NCI-H1105 (cell line): ENCODE results near the gene TSHZ2.

Experiments used
- DNase-seq: peaks from one replicate; lab custom pipeline; 2025; lab: John Stamatoyannopoulos, UW

Gene TSHZ2

DNA sequence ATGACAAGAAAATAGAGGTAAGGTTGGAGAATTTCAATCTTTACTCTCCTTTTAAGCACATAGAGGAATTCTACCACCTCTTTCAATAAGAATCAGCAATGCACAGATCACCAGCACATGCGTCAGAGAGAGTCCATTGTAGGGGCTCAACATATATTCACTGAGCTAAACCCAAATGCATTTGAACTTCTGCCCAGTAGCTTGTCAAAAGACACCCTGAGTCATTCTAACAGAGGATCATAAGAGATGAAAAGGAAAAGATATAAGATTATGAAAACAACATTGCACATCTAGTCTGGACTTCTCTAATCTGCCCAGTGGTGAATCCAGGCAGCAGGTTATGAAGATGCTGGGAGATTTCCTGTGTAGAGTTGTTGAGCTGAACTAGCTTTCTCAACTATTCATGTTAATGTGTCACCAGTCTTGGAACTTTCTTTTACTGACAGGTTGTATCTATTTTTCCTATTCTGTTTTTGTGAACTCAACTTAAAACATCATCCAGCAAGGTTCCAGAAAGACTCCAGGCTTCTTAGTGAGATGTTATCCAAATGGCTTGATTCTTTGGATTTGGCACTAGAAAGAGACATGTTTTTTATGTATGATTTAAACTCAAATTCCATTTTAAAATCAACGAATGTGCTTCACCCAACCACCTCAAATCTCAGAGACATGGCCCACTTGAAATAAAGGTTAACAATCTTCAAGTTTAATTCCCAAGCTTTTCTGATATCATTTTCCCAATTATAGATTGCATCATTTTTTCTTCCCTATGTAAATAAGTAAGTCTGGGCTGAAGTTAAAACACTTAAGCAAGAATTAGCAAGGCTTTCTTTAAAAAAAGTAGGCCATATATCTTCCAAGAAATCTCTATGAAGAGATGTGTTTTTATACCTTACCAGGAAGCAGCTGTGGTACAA, 89.3 kb downstream of the TSHZ2 start:
- no peak for DNase-seq

DNA sequence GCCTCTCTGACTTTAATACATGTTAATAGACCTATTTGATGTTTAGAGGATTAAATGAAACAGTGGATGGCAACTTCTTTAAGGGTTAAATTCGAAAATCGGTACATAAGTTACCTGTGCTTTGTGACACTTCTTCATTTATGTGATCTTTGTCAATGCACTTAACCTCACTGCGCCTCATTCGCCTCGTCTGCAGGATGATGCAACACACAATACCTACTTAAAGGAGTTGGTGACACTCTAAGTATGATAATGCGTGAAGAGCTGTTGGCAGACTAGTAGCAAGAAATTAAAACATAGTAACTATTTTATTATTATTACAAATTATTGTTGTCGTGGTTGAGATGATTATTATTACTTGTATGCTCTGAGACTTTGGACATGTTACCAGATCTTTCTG, 92.8 kb downstream of the TSHZ2 start:
- no peak for DNase-seq

DNA sequence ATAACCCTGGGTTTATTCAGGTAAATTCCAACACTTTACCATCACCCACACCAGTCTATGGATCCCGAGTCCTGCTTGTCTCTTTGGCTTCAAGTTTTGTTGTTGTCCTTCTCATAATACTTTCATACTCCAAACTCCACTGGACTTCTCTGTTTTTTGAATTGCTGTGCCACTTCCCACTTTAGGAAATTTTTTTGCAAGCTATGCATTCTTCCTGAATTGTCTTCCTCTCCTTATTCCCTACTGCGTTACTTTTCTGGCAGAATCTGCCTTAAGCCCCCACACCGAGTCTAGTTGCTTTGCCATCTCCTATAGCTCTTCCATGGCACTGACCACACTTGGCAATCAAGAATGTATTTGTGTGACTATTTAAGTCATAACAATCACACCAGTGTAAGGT, 96.1 kb downstream of the TSHZ2 start:
- DNase-seq = no peak

DNA sequence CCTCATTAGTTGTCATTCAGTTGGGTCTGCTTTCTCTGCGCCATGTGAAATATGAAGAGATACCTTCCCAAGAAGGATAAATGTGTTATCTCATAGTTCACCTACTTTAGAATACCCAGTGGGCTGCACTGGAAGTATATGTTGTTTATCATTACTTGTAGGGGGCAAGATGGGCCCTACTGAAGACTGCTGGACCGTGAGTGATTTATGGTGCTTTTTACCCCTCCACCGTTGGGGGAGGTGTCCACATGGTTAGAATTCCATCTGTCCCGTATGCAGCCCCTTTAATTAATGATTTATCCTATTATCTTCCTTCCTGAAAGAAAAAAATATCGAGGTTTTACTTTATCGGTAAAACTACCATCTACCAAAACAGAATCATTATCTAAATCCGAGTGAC, 97.0 kb downstream of the TSHZ2 start:
- no peak for DNase-seq

DNA sequence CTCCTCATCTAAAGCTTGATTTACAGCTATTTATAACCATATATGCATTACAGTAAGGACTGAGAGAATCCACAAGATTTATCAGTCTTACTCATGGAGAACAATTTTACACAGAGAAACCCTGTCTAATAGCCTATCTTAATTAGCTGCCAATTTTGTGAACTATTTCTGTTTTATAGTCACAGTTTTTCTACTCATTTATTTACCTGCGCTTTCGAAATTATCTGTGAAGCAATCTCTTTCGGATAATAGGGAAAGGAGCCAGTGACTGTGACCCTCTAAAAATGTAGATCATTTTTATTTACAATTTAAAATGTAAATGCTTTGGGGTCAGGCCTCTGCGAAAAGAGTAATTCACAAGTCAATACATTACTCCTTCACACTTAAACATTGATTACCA, 98.1 kb downstream of the TSHZ2 start:
- no peak for DNase-seq

DNA sequence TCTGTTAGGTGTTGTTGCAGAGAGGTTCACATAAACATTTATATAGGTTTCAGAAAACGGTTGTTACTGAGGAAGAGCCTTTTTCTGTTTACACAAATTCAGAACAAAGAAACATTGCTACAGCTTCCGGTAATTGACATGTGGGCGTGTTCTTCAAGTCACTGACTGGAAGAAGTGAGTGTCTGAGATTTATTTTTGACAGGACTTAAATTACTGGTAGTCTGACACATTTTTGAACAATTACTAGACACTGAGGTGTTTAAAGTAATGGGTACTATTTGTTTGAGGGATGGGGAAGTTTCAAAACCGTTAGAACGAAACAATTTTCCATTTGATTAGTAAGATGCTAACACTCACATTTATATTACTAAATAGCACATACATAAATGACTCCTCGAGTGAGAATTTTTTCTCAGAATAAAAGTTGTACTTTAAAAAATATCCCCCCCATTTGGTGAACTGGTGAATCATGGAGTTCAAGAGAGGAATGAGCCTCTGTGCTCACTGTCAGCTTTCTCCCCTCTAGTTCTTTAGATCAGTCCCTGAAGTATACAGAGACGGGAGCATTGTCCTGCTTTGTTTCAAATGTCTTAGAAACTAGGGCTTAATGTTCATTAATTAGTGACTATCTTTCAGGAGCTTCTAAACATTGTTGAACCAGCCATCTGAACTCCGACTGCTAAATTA, 98.7 kb downstream of the TSHZ2 start:
- no peak for DNase-seq

DNA sequence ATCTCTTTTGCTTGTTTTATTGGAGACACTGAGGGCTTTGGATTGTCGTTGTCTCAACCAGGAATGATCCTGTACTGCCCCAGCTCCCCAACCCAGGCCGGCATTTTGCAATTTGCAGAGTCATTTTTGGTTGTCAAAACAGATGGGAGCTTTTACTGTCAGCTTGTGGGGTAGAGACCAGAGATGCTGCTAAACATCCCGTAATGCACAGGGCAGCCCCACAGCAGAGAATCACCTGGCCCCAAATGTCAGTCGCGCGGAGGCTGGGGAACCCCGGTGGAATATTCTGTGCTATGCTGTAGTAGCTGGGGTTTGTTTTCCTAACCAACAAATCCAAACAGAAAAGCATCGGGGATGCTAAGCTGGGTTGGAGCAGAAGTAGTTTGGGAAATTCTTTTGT, 99.7 kb downstream of the TSHZ2 start:
- DNase-seq = no peak

DNA sequence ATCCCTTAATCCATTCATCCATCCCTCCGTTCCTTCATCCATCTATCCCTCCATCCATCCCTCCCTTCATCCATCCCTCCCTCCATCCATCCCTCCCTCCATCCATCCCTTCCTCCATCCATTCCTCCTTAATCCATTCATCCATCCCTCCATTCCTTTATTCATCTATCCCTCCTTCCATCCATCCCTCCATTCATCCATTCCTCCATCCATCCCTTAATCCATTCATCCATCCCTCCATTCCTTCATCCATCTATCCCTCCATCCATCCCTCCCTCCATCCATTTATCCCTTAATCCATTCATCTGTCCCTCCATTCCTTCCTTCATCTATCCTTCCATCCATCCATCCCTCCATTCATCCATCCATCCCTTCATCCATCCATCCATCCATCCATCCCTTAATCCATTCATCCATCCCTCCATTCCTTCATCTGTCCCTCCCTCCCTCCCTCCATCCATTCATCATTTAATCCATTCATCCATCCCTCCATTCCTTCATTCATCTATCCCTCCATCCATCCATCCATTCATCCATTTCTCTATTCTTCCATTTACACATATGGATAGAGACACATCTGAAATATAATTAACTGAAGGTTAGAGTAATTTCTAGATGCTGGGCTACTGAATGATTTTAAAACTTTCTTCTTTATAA, 100.9 kb downstream of the TSHZ2 start:
- DNase-seq = no peak

DNA sequence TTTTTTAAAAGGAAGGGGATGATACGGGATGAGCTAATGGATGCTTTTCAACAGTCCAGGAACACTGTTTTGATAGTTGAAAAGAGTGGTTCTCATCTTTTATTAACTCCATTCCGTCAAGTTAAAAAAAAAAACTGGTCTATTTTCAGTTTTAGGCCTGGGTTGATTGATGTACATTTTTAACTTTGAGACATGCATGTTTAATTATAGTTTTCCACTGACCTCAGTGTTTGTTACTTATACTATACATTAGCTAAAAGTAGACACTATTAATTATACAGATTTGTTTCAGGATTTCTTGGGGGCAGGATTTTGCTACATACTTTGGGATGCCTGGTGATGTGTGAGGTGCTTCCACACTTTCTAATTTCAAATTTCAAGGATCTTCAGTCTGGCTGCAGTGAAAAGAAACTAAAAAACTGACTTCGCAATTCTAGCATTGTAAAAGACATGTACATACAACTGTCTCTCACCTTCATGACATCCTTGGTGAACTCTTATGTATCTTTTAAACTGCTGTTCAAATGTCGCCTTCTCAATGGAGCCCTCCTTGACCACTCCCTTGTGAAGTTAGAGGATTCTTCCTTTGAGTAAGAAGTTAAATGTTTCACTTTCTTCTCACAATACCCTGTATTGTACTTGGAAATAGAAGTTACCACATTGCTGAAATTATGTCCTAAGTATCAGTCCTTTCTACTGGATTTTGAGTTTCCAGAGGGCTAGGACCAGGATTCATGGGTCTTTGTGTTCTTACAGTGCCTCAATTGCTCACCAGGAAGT, 101.7 kb downstream of the TSHZ2 start:
- no peak for DNase-seq

DNA sequence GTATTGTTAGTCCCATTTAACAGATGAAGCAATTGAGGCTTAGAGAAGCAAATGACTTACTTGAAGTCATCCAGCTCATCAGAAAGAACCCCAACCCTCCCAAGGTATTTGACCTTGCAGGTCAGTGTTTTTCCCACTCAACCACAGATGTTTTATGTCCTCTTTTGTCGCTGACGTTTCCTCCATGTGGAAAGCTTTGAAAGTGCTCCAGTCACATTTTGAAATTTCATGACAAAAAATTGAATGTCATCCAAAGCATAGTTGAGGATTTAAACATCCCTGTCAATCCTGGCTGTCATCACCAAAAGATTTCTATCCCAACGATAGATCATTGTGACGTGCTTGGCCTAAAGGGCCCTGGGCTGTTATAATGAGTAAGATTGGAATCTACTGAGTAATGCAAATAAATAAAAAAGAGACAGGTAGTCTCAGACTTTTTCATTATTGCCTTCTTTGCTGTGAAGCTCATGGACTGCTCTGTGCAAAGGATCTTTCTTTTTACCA, 102.7 kb downstream of the TSHZ2 start:
- DNase-seq = no peak

DNA sequence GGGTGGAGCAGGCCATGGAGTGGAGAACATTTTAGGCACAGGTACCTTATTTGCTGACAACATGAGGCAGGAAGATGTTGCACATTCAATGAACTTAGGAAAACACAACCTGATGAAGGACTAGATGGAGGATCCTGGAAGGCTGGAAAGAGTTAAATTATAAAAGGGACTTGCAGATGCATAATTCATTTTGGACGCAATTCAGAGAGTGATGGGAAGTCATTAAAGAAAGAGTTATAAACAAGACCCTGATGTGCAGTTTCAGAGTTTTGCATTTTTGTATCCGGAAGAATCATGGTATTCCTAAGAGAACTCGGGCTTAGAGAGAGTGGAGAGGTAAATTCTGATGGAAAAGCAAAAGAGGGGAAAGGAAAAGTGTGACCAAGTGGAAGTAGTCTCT, 104.5 kb downstream of the TSHZ2 start:
- no peak for DNase-seq

DNA sequence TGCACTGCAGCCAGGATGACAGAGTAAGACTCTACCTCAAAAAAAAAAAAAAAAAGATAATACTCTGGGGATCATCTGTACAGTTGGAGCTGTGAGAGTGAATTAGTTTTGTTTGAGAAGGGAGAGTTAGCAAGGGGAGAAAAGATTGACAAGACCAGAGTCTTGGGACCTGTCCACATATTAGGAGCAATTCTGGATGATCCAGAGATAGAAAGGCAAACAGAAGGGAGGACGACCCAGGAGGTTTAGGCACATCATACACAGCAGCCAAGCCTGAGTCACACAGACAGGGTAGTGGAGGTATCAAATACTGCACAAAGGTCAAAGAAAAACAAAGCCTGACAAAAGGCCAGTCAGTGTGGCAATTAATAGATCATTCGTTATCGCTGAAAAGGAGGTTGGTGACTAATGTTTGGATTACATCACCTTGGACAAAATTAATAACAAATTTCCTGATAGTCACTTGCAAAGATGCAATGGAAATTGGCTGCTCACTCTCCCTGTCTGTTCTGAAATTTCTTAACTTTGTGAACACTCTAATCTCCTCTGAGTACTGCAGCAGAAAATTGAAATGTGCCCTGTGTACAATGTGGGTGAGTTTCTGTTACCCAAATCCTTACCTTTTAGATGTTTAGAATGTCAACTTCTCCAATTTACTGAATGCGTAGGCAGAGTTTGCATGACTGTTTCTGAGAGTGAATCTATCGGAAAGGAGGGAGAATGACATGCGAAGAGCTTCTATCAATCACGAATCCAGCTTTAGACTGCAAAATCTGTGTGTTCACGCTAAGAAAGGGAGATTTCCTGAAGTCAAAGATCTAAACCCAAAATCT, 105.4 kb downstream of the TSHZ2 start:
- no peak for DNase-seq

DNA sequence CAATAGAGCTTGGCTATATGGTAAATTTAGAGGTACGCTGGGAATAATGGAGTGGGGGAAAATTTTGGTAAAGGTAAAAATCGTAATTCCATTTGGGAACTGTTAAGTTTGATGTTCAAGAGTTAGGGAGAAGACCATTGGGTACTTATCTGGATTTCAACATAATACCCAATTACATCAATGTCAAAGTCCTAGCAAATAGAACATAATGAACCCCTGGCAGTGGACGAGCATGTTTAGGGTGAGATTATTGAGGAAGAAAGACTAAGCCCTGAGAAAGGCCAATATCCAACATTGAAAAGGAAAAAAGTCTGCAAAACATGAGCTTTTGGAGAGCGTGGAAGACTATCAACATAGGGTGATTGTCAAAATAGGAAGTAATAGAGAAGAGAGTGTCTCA, 106.6 kb downstream of the TSHZ2 start:
- DNase-seq = no peak

DNA sequence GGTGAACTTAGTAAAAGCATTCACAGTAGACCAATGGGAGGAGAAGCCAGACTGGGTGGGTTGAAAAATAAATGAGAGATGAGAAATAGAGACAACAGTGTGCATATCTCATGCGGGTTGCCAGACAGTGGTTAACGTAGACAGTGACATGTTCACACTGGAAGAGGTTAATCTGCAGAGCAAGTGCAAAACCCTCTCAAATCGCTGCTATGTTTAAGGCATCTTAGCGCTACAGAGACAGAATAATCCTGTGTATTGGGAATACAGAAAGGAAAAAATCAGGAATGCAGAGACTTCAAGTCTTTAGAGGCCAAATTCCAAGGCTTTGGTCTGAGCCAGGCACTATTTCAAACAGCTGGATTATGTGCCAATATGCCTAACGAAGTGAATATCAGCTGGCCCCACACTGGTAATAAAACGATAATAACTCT, 107.1 kb downstream of the TSHZ2 start:
- no peak for DNase-seq

DNA sequence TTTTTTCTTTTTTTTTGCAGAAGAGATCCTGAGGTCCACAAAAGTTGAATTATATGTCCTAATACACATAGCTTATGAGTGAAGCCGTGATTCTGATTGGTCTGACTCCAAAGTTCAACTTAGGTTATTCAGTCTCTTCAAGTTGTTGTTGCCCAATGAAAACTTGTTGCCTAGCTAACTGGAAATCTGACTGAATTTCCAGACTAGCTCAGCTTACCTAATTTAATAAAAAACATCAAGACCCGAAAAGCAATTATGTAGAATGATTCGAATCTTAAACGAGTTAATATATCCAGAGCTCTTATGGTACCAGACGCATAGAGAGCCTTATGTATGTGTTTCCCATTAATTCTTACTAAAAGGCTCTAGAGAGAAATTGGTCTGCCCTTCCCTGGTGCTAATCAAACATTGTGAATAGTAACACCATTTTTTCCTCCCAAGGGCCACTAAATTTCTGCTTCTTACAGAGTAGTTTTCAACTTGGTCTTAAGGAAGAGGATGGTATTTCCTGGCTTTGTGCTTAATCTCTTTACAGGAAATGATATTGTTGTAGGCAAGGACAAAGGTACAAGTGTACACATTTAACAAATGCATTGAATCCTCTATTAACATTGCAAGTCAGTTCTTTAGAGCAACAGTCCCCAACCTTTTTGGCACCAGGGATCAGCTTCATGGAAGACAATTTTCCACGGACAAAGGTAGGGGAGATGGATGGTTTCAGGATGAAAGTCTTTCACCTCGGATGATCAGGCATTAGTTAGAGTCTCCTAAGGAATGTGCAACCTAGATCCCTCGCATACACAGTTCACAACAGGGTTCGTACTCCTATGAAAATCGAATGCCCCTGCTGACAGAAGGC, 107.9 kb downstream of the TSHZ2 start:
- DNase-seq = no peak

DNA sequence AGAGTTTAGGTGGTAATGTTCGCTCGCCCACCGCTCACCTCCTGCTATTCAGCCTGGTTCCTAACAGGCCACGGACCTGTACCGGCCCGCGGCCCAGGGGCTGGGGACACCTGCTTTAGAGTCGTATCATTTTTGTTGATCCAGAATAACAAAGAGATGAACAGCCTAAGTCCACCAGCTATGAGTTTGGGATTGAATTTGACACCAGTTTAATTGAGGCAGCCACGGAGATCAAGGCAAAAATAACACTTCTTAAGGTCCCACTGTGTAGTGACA, 108.5 kb downstream of the TSHZ2 start:
- no peak for DNase-seq

DNA sequence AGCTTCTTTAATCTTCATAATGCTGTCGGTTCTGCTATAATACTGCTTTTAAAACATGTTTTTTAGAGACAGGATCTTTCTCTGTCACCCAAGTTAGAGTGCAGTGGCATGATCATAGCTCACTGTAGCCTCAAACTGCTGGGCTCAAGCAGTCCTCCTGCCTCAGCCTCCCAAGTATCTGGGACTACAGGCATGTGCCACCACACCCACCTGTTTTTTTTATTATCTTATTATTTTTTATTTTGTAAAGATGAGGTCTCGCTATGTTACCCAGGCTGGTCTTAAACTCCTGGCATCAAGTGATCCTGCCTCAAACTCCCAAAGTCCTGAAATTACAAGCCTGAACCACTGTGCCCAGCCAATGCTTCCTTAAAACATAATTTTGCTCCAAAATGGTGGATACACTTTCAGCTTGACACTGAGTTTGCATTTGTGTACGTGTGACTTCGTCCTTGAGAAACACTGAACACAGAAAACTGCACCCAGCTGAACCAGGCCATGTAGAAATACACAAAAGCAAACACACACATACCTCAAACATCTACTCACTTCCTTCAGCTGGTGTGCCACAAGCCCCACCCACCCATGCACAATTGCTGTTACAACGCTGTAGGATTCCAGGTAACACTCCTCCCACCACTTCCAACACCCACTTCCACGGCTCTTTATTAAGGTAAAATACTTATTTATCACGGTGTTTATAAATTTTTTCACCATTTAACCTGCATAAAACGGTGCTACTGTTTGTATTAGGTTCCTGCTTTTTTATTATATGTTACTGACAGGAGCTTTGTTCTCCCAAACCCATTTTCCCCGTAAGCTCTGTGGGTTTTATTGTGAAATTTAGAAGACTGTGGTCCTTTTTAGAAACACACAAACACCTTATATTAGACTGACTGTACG, 109.1 kb downstream of the TSHZ2 start:
- no peak for DNase-seq

DNA sequence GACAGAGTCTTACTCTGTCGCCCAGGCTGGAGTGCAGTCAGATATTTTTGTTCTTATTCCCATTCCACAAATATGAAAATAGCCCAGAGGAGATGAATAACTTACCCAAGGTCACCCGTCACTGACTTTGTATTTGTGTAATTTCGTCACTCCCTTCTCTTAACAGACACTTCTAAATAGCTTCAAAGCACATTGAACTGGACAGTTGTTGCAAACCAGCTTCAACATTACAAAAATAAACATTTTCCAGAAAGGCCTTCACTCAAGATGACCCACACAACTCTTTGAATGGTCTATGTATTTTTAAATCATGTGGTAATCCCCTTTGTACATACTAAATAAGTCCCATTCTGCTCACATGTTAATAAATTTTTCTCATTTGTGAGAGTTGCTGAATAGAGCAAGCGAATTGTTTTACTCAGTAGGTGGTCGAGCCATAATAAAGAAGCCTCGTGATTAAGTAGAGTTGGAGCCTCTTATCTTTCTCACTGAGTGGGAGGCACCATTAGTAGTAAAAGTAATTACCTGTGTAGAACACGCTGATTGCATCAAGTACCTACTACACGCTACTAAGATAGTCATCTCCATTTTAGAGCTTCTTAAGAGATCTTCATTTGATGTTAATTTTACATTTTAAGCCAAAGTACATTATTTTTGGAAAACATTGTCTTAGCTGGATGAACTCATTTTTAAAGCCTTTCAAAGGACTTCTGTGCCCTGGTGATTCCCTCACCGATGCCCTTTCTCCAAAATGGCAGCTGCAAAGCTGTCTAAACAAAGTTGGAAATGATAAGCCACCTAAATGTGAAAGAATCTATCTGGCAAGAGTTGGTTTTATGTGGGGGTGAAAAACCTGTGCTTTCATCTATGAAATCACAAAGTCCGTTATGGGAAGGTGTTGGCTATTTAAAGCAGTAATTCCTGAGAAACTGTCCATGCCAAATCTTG, 110.0 kb downstream of the TSHZ2 start:
- DNase-seq = no peak
